ENCODE data around the gene SRP19.

DNA sequence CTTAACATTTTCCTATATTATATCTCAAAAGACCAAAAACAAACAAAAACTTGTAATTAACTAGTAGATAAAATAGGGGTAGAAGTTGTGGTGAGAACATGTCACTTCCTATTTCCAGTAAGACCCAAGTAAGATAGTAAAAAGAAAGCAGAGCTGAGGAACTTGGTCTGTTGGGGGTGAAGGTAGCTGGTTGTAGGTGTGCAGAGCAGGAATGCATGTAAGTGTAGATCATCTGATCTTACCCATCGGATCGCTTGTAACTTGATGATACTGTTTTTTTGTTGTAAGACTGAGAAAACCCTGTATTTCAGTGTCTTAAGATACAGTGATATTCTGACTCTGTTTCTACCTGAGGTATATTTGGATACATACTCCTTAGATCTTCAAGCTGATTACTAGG lies 5.7 kb downstream of the SRP19 start:
- TF ChIP-seq, protein P1, sequence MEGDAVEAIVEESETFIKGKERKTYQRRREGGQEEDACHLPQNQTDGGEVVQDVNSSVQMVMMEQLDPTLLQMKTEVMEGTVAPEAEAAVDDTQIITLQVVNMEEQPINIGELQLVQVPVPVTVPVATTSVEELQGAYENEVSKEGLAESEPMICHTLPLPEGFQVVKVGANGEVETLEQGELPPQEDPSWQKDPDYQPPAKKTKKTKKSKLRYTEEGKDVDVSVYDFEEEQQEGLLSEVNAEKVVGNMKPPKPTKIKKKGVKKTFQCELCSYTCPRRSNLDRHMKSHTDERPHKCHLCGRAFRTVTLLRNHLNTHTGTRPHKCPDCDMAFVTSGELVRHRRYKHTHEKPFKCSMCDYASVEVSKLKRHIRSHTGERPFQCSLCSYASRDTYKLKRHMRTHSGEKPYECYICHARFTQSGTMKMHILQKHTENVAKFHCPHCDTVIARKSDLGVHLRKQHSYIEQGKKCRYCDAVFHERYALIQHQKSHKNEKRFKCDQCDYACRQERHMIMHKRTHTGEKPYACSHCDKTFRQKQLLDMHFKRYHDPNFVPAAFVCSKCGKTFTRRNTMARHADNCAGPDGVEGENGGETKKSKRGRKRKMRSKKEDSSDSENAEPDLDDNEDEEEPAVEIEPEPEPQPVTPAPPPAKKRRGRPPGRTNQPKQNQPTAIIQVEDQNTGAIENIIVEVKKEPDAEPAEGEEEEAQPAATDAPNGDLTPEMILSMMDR (IDR thresholded peaks at IDR 0.05), result no peak
- TF ChIP-seq POLR2A (IDR thresholded peaks at IDR 0.05), result no peak
